Kidney (tissue), 14 donors: Measurements from ENCODE around the gene FAM47C. TPM values are rescaled to one million over a fixed set of nuclear protein-coding genes. Genes with fewer than 3 reads are reported as not detected.
"Not testable (repeated sequence)": the region's sequence is repeated elsewhere in the genome, so short reads cannot be mapped to it uniquely, and the experiment has no call there.

Experiments
- DNase-seq, 5 donors: peaks; one replicate each; pipeline ENCODE4 v3.0.0-alpha.2; 2013 to 2020
- FAIRE-seq: peaks from 2 replicates; lab custom pipeline; 2012; peaks lifted over from hg19 to GRCh38; lab: Jason Lieb, UNC
- H3K27ac ChIP-seq, 2 donors: one replicate each; pipeline ENCODE4 v1.7.0; 2013; ENCODE audit warnings: low read depth in 2 of 2, low read length in 2 of 2, inconsistent platforms in 1 of 2
- H3K27me3 ChIP-seq: one replicate; pipeline ENCODE4 v1.7.1; 2013; ENCODE audit warnings: low read length, inconsistent platforms; ENCODE audit not compliant: control insufficient read depth, insufficient read depth
- H3K36me3 ChIP-seq, 3 donors: one replicate each; pipeline versions ENCODE4 v1.7.0 to v1.7.1; 2013; ENCODE audit warnings: low read length in 3 of 3, control low read depth in 1 of 3, inconsistent platforms in 1 of 3; ENCODE audit not compliant: insufficient read depth in 3 of 3, control insufficient read depth in 2 of 3
- H3K4me1 ChIP-seq, 3 donors: one replicate each; pipeline versions ENCODE4 v1.7.0 to v1.7.1; 2013; ENCODE audit warnings: low read length in 3 of 3, inconsistent platforms in 1 of 3, low read depth in 1 of 3; ENCODE audit not compliant: control insufficient read depth in 2 of 3, insufficient read depth in 2 of 3
- H3K4me3 ChIP-seq, 3 donors: one replicate each; pipeline versions ENCODE4 v1.7.0 to v1.8.1; 2013; ENCODE audit warnings: low read length in 3 of 3, control low read depth in 1 of 3, inconsistent platforms in 1 of 3
- H3K9ac ChIP-seq, 3 donors: one replicate each; pipeline versions ENCODE4 v1.7.0 to v1.7.1; 2013; ENCODE audit warnings: low read length in 3 of 3, control low read depth in 1 of 3, inconsistent platforms in 1 of 3
- H3K9me3 ChIP-seq, 3 donors: one replicate each; pipeline versions ENCODE4 v1.7.0 to v1.7.1; 2013; ENCODE audit warnings: low read length in 3 of 3, control low read depth in 1 of 3, inconsistent platforms in 1 of 3; ENCODE audit not compliant: control insufficient read depth in 2 of 3, insufficient read depth in 1 of 3
- intact Hi-C: fragments of 100-400 bp; cut with DNase I; formaldehyde crosslinking; loops from one replicate; pipeline ENCODE4 v1.11.1; 2022
- polyA plus RNA-seq: library from polyadenylated mRNA; stranded (reverse); fragments of 350-450 nt; fragmentation: Illumina TruSeq; extraction: RNeasy Lipid Tissue Mini Kit (QIAGEN cat#74804); gene quantifications from one replicate; pipeline ENCODE4 v1.2.3, GENCODE V29; 2014; ENCODE audit warnings: low read depth, low replicate concordance; ENCODE audit not compliant: insufficient read depth
- total RNA-seq: library from RNA; stranded (reverse); fragmentation: NEBNext Ultra II Directional; extraction: Animal tissue kit (Norgen Biotek cat#: 25700); gene quantifications from one replicate; pipeline ENCODE4 v1.2.1, GENCODE V29; 2021
- TF ChIP-seq, protein P1 (sequence below): IDR thresholded peaks from 3 replicates; pipeline ENCODE4 v1.5.1; 2012; ENCODE audit warnings: mild to moderate bottlenecking, moderate library complexity, borderline replicate concordance; ENCODE audit not compliant: insufficient read depth; ENCODE audit errors: extremely low read depth
- donor health status: control.
- donor health status: control.
- donor health status: control.
- donor health status: control.
- donor health status: control.
- donor health status: DM: yes; HTN: yes; CAD: no.
- donor health status: Normal renal cell carcinoma (clear cell type).

FAM47C gene
- total and polyA plus RNA-seq, 2 donors from 2014 or later, result not detected

- no peak for DNase-seq
- H3K4me3 ChIP-seq, result no peak overlapping the region
- TF ChIP-seq, protein P1, sequence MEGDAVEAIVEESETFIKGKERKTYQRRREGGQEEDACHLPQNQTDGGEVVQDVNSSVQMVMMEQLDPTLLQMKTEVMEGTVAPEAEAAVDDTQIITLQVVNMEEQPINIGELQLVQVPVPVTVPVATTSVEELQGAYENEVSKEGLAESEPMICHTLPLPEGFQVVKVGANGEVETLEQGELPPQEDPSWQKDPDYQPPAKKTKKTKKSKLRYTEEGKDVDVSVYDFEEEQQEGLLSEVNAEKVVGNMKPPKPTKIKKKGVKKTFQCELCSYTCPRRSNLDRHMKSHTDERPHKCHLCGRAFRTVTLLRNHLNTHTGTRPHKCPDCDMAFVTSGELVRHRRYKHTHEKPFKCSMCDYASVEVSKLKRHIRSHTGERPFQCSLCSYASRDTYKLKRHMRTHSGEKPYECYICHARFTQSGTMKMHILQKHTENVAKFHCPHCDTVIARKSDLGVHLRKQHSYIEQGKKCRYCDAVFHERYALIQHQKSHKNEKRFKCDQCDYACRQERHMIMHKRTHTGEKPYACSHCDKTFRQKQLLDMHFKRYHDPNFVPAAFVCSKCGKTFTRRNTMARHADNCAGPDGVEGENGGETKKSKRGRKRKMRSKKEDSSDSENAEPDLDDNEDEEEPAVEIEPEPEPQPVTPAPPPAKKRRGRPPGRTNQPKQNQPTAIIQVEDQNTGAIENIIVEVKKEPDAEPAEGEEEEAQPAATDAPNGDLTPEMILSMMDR, result no peak
- intact Hi-C loops, result no loop called here
- H3K36me3 ChIP-seq, result no peaks in the 10 kb centered on the region
- no peaks in the 10 kb centered on the region for H3K9me3 ChIP-seq
- FAIRE-seq, result no peak
- no peak overlapping the region for H3K27ac ChIP-seq
- no peaks in the 10 kb centered on the region for H3K27me3 ChIP-seq
- H3K4me1 ChIP-seq, result no peaks in the 10 kb centered on the region
- no peak overlapping the region for H3K9ac ChIP-seq
These were observed 34.6 kb upstream of the FAM47C start for GRCh38 chrX:36973575-36973974.

DNA sequence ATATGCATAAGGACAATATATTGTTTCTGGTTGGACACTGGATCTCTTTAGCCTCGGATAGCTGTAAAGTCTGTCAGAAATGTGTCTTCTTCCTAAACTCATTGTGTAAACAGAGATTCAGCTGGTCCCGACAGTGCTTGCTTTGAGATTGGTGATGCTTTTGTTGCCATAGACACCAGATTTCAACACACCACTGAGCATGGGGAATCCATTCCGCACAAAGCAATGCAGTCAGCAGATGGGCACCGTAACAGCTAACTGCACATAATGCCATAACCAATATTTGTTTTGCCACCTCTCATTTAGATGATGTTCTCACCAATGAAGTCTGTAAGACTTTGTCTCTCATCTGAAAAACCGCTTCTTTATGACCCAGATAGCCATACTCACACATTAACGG is 33.3 kb upstream of the FAM47C start:
- Histone ChIP-seq H3K9me3 (no peaks in the 10 kb centered on the region), H3K36me3 (no peaks in the 10 kb centered on the region), H3K4me1 (no peaks in the 10 kb centered on the region), H3K9ac (no peak overlapping the region), H3K27me3 (no peaks in the 10 kb centered on the region), H3K27ac (no peak overlapping the region), H3K4me3 (no peak overlapping the region)
- TF ChIP-seq, protein P1, result no peak
- DNase-seq (no peak), FAIRE-seq (no peak)
- intact Hi-C loops, result no loop called here

DNA sequence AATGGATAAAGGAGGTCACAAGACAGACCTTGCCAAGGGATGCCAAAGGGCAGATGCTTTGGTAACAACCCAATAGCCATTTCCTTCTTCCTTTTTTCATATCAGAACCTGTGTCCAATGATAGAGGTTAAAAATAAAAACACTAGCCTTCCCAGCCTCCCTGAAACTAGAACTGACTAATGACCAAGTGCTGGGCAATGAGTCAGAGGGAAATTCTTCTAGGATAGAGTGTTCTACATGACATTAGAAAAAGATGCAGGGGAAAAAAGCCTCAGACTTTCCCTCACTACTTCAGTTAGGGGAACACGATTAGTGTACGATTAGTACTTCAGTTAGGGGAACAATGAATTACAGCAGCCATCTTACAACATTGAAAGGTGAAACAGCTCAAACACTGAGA is 29.3 kb upstream of the FAM47C start:
- intact Hi-C loops, result no loop called here
- DNase-seq (no peak), FAIRE-seq (no peak)
- Histone ChIP-seq H3K9me3 (no peaks in the 10 kb centered on the region), H3K27ac (no peak overlapping the region), H3K36me3 (no peaks in the 10 kb centered on the region), H3K27me3 (no peaks in the 10 kb centered on the region), H3K4me3 (no peak overlapping the region), H3K4me1 (no peaks in the 10 kb centered on the region), H3K9ac (no peak overlapping the region)
- TF ChIP-seq, protein P1, result no peak

DNA sequence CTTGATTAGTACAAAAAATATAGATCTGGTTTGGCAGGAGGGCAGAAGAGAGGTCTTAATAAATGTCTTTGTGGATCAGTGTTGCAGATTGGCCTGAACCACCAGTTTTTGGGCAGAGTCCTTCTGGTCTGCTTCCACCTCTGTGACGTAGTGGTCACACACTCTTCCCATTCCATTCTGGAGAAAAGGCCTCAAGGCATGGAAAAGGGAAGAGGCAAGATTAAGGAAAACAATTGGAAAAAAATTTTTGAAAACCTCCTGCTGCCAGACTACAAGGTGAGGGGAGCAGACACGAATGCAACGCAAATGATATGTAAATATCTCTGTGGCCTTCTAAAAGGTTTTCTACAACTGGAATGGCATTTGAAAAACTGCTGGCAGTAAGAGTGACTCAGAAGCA is 24.3 kb upstream of the FAM47C start:
- intact Hi-C loops, result no loop called here
- Histone ChIP-seq H3K27ac (no peak overlapping the region), H3K4me1 (no peaks in the 10 kb centered on the region), H3K9me3 (no peaks in the 10 kb centered on the region), H3K27me3 (no peaks in the 10 kb centered on the region), H3K36me3 (no peaks in the 10 kb centered on the region), H3K9ac (no peak overlapping the region), H3K4me3 (no peak overlapping the region)
- FAIRE-seq (no peak), DNase-seq (no peak)
- TF ChIP-seq, protein P1, result no peak

GRCh38 chrX:36985416-36986209 is 22.6 kb upstream of the FAM47C start:
- intact Hi-C loops, result not testable (repeated sequence)

More at GRCh38 chrX:36985416-36986209, 22.6 kb upstream of the FAM47C start:
- H3K27ac ChIP-seq, H3K9me3 ChIP-seq, H3K9ac ChIP-seq, H3K36me3 ChIP-seq, H3K4me3 ChIP-seq, FAIRE-seq, H3K4me1 ChIP-seq, H3K27me3 ChIP-seq: not testable (repeated sequence)
- peak in 3 of 5 donors; percentile 13 to 24 (median 23) for DNase-seq
